Stimulated activated memory B cell treated with anti-CD40 and anti-IgM and Interleukin-4, amounts not matched to agents 10 μg/mL and 1 μg/mL and 100 μg/mL, for 72 hours (primary cell): ENCODE measurements around the gene PTPRK.
A peak's percentile ranks its signal among the peaks of the same experiment; 100 is the strongest.

ENCODE experiments used
- ATAC-seq: fragments of 150-1000 bp; cut with Tn5 transposase; 2 replicates; pipeline ENCODE4 v1.10.0; 2021
- H3K27ac Mint-ChIP-seq: one replicate; pipeline ENCODE4 v1.8.0; 2022; ENCODE audit warnings: mild to moderate bottlenecking, mixed read lengths
- H3K27me3 Mint-ChIP-seq: one replicate; pipeline ENCODE4 v1.8.0; 2022; ENCODE audit warnings: mixed read lengths
- H3K36me3 Mint-ChIP-seq: one replicate; pipeline ENCODE4 v1.8.0; 2022; ENCODE audit warnings: mixed read lengths
- H3K4me1 Mint-ChIP-seq: one replicate; pipeline ENCODE4 v1.8.0; 2022; ENCODE audit warnings: mixed read lengths
- H3K4me3 Mint-ChIP-seq: one replicate; pipeline ENCODE4 v1.8.0; 2022; ENCODE audit warnings: mild to moderate bottlenecking, moderate library complexity, mixed read lengths
- H3K9me3 Mint-ChIP-seq: one replicate; pipeline ENCODE4 v1.8.0; 2022; ENCODE audit warnings: mixed read lengths

PTPRK gene

GRCh38 chr6:128271011-128271410, 249.4 kb downstream of the PTPRK start:
- Mint-ChIP-seq H3K27ac (no peak overlapping the region), H3K9me3 (peaks cover 2% of the 10 kb centered on the region), H3K27me3 (no peaks in the 10 kb centered on the region), H3K4me1 (no peaks in the 10 kb centered on the region), H3K36me3 (no peaks in the 10 kb centered on the region), H3K4me3 (no peak overlapping the region)
- no peak for ATAC-seq

- Mint-ChIP-seq H3K4me3 (no peak overlapping the region), H3K4me1 (no peaks in the 10 kb centered on the region), H3K36me3 (no peaks in the 10 kb centered on the region), H3K27ac (no peak overlapping the region), H3K9me3 (peaks cover 2% of the 10 kb centered on the region), H3K27me3 (no peaks in the 10 kb centered on the region)
- ATAC-seq: no peak
Measured at GRCh38 chr6:128266946-128267345, 253.5 kb downstream of the PTPRK start.

GRCh38 chr6:128265706-128266105, 254.7 kb downstream of the PTPRK start:
- H3K4me3 Mint-ChIP-seq: no peak overlapping the region
- H3K4me1 Mint-ChIP-seq: no peaks in the 10 kb centered on the region
- no peaks in the 10 kb centered on the region for H3K9me3 Mint-ChIP-seq
- H3K27ac Mint-ChIP-seq: no peak overlapping the region
- H3K27me3 Mint-ChIP-seq: no peaks in the 10 kb centered on the region
- no peaks in the 10 kb centered on the region for H3K36me3 Mint-ChIP-seq
- no peak for ATAC-seq

GRCh38 chr6:128259730-128260685, 260.4 kb downstream of the PTPRK start:
- ATAC-seq: no peak

GRCh38 chr6:128259029-128259724, 261.2 kb downstream of the PTPRK start:
- no peak for ATAC-seq
- H3K4me1 Mint-ChIP-seq: peaks cover 7% of the 10 kb centered on the region
- no peaks in the 10 kb centered on the region for H3K9me3 Mint-ChIP-seq
- H3K27me3 Mint-ChIP-seq: no peaks in the 10 kb centered on the region
- H3K4me3 Mint-ChIP-seq: peak overlapping the region; percentile 29
- no peak overlapping the region for H3K27ac Mint-ChIP-seq
- H3K36me3 Mint-ChIP-seq: no peaks in the 10 kb centered on the region

More at GRCh38 chr6:128259730-128260685, 260.4 kb downstream of the PTPRK start:
- H3K9me3 Mint-ChIP-seq: no peaks in the 10 kb centered on the region
- peaks cover 7% of the 10 kb centered on the region for H3K4me1 Mint-ChIP-seq
- no peak overlapping the region for H3K27ac Mint-ChIP-seq
- no peaks in the 10 kb centered on the region for H3K36me3 Mint-ChIP-seq
- no peaks in the 10 kb centered on the region for H3K27me3 Mint-ChIP-seq
- H3K4me3 Mint-ChIP-seq: peak overlapping the region; percentile 27

- H3K9me3 Mint-ChIP-seq: no peaks in the 10 kb centered on the region
- H3K27me3 Mint-ChIP-seq: no peaks in the 10 kb centered on the region
- ATAC-seq: no peak
- no peak overlapping the region for H3K27ac Mint-ChIP-seq
- no peak overlapping the region for H3K4me3 Mint-ChIP-seq
- H3K4me1 Mint-ChIP-seq: peaks cover 7% of the 10 kb centered on the region
- H3K36me3 Mint-ChIP-seq: no peaks in the 10 kb centered on the region
Measured at GRCh38 chr6:128256095-128256494, 264.3 kb downstream of the PTPRK start.

- no peak for ATAC-seq
- Mint-ChIP-seq H3K36me3 (no peaks in the 10 kb centered on the region), H3K27ac (no peak overlapping the region), H3K4me1 (no peaks in the 10 kb centered on the region), H3K9me3 (no peaks in the 10 kb centered on the region), H3K4me3 (no peak overlapping the region), H3K27me3 (no peaks in the 10 kb centered on the region)
Measured at GRCh38 chr6:128252341-128253176, 267.8 kb downstream of the PTPRK start.

GRCh38 chr6:128251445-128252340, 268.7 kb downstream of the PTPRK start:
- Mint-ChIP-seq H3K9me3 (no peaks in the 10 kb centered on the region), H3K4me1 (no peaks in the 10 kb centered on the region), H3K27me3 (no peaks in the 10 kb centered on the region), H3K4me3 (no peak overlapping the region), H3K36me3 (no peaks in the 10 kb centered on the region), H3K27ac (no peak overlapping the region)
- ATAC-seq: no peak

- Mint-ChIP-seq H3K9me3 (no peaks in the 10 kb centered on the region), H3K4me3 (no peak overlapping the region), H3K4me1 (no peaks in the 10 kb centered on the region), H3K27me3 (no peaks in the 10 kb centered on the region), H3K36me3 (no peaks in the 10 kb centered on the region), H3K27ac (no peak overlapping the region)
- no peak for ATAC-seq
Measured at GRCh38 chr6:128250370-128251070, 269.9 kb downstream of the PTPRK start.

- Mint-ChIP-seq H3K27ac (no peak overlapping the region), H3K27me3 (no peaks in the 10 kb centered on the region)
Measured at GRCh38 chr6:128249429-128249828, 271.0 kb downstream of the PTPRK start.

GRCh38 chr6:128246472-128247260, 273.7 kb downstream of the PTPRK start:
- H3K27me3 Mint-ChIP-seq: no peaks in the 10 kb centered on the region
- ATAC-seq: no peak
- no peaks in the 10 kb centered on the region for H3K36me3 Mint-ChIP-seq
- no peaks in the 10 kb centered on the region for H3K9me3 Mint-ChIP-seq
- H3K4me1 Mint-ChIP-seq: no peaks in the 10 kb centered on the region
- H3K27ac Mint-ChIP-seq: no peak overlapping the region
- no peak overlapping the region for H3K4me3 Mint-ChIP-seq

More at GRCh38 chr6:128249429-128249828, 271.0 kb downstream of the PTPRK start:
- H3K4me3 Mint-ChIP-seq: no peak overlapping the region
- no peak for ATAC-seq
- H3K4me1 Mint-ChIP-seq: no peaks in the 10 kb centered on the region
- no peaks in the 10 kb centered on the region for H3K36me3 Mint-ChIP-seq
- H3K9me3 Mint-ChIP-seq: no peaks in the 10 kb centered on the region

- Mint-ChIP-seq H3K27me3 (no peaks in the 10 kb centered on the region), H3K4me3 (no peak overlapping the region), H3K27ac (no peak overlapping the region), H3K9me3 (no peaks in the 10 kb centered on the region), H3K4me1 (peaks cover 10% of the 10 kb centered on the region), H3K36me3 (no peaks in the 10 kb centered on the region)
- ATAC-seq: no peak
Measured at GRCh38 chr6:128244751-128245405, 275.5 kb downstream of the PTPRK start.
